Stimulated activated CD4-positive, alpha-beta T cell treated with anti-CD3 and anti-CD28 coated beads, Interleukin-15, amount 100 ng/mL, for 1 hour (primary cell): ENCODE data around the gene CDC42EP1.
"Not testable (repeated sequence)": the region's sequence is repeated elsewhere in the genome, so short reads cannot be mapped to it uniquely, and the experiment has no call there.

Source experiments
- DNase-seq, 2 donors: peaks; one replicate each; pipeline ENCODE4 v3.0.0-alpha.2; 2020; ENCODE audit warnings: low read depth in 1 of 2, low spot score in 1 of 2

Gene CDC42EP1

GRCh38 chr22:37581504-37581903 lies 21.2 kb downstream of the CDC42EP1 start:
- DNase-seq = no peak

GRCh38 chr22:37582526-37582925 lies 22.2 kb downstream of the CDC42EP1 start:
- DNase-seq = no peak

- no peak for DNase-seq
These were observed 28.4 kb downstream of the CDC42EP1 start for GRCh38 chr22:37588546-37589215.

GRCh38 chr22:37589636-37590035 lies 29.4 kb downstream of the CDC42EP1 start:
- DNase-seq = no peak

GRCh38 chr22:37591081-37591480 lies 30.8 kb downstream of the CDC42EP1 start:
- DNase-seq = not testable (repeated sequence)

- DNase-seq = no peak
These were observed 31.6 kb downstream of the CDC42EP1 start for GRCh38 chr22:37591823-37592404.

GRCh38 chr22:37594237-37594636 lies 34.0 kb downstream of the CDC42EP1 start:
- no peak for DNase-seq

- no peak for DNase-seq
These were observed 38.9 kb downstream of the CDC42EP1 start for GRCh38 chr22:37599153-37599552.

GRCh38 chr22:37601203-37601539 lies 40.9 kb downstream of the CDC42EP1 start:
- DNase-seq = no peak

- no peak for DNase-seq
These were observed 41.5 kb downstream of the CDC42EP1 start for GRCh38 chr22:37601540-37602442.

- DNase-seq = not testable (repeated sequence)
These were observed 42.4 kb downstream of the CDC42EP1 start for GRCh38 chr22:37602546-37603277.

GRCh38 chr22:37604074-37604473 lies 43.8 kb downstream of the CDC42EP1 start:
- no peak for DNase-seq

GRCh38 chr22:37604875-37605274 lies 44.6 kb downstream of the CDC42EP1 start:
- peak in 1 of 2 donors; percentile 34 for DNase-seq

GRCh38 chr22:37607010-37607934 lies 47.0 kb downstream of the CDC42EP1 start:
- peak; percentile 82 to 92 for DNase-seq

- DNase-seq = no peak
These were observed 47.7 kb downstream of the CDC42EP1 start for GRCh38 chr22:37607935-37608476.

GRCh38 chr22:37608477-37609239 lies 48.4 kb downstream of the CDC42EP1 start, which contains the start of gene GGA1:
TSS of gene GGA1 (plus strand) at chr22:37608834. CDS start at chr22:37608861, 27 bp downstream.
- peak; percentile 91 to 93 for DNase-seq

GRCh38 chr22:37609240-37610152 lies 49.2 kb downstream of the CDC42EP1 start:
- DNase-seq = no peak

- DNase-seq = not testable (repeated sequence)
These were observed 49.8 kb downstream of the CDC42EP1 start for GRCh38 chr22:37610153-37610475.
